HepG2 (cell line): ENCODE data around the gene CST8. TPM values are rescaled to one million over a fixed set of nuclear protein-coding genes. Genes with fewer than 3 reads are reported as not detected.

Source experiments
- ATAC-seq: fragments of 200-7000 bp; cut with Tn5 transposase; 3 replicates; pipeline ENCODE4 v1.9.1; 2020; ENCODE audit warnings: mild to moderate bottlenecking, moderate library complexity
- BruUV-seq: library from RNA; stranded (reverse); fragments of 400-500 nt; replicated peaks from 2 replicates; lab custom pipeline; 2021; lab: Mats Ljungman, UMichigan
- CTCF ChIA-PET: fragments of 300-600 bp; formaldehyde crosslinking; extraction: SDS; loops from one replicate; lab custom pipeline; 2021; ENCODE audit warnings: low total read pairs, inconsistent platforms, low intra/inter-chr PET ratio; lab: Yijun Ruan, JAX
- POLR2A ChIA-PET: fragments of 350-600 bp; sonication (Branson Sonifier 250); formaldehyde crosslinking; loops from one replicate; lab custom pipeline; 2020; ENCODE audit warnings: antibody characterized with exemption, inconsistent platforms; lab: Yijun Ruan, JAX
- DNase-seq: peaks from one replicate; pipeline ENCODE4 v3.0.0-alpha.2; 2015; ENCODE audit warnings: low spot score
- FAIRE-seq: peaks from 3 replicates; lab custom pipeline; 2011; peaks lifted over from hg19 to GRCh38; lab: Jason Lieb, UNC
- H2AFZ ChIP-seq: one replicate; pipeline ENCODE4 v1.6.1; 2011; ENCODE audit warnings: low read length, inconsistent platforms
- H3K27ac ChIP-seq: fragments of 300-600 bp; 3 replicates; pipeline ENCODE4 v1.8.0; 2011; ENCODE audit warnings: mixed run types, mild to moderate bottlenecking, mixed read lengths, low read length, inconsistent platforms; ENCODE audit not compliant: insufficient read depth; ENCODE audit errors: extremely low read length
- H3K27me3 ChIP-seq, 2 experiments: fragments of 200-600 bp in 1 of 2; 2 replicates in 1 of 2; 3 replicates in 1 of 2; pipeline versions ENCODE4 v1.6.0 to v1.8.0; 2011; ENCODE audit warnings: low read length in 2 of 2, mild to moderate bottlenecking in 2 of 2, moderate library complexity in 2 of 2, inconsistent platforms in 1 of 2; ENCODE audit not compliant: insufficient read depth in 2 of 2, control insufficient read depth in 1 of 2
- H3K36me3 ChIP-seq, 2 experiments: fragments of 200-600 bp in 1 of 2; replicated peaks in 1 of 2; 2 replicates in 1 of 2; 3 replicates in 1 of 2; pipeline versions ENCODE4 v1.5.1 to v1.8.0; 2011; ENCODE audit warnings: low read length in 2 of 2, inconsistent platforms in 1 of 2; ENCODE audit not compliant: insufficient read depth in 2 of 2, control insufficient read depth in 1 of 2
- H3K4me1 ChIP-seq: 2 replicates; pipeline ENCODE4 v1.5.1; 2012; ENCODE audit warnings: low read length, inconsistent platforms; ENCODE audit not compliant: insufficient read depth
- H3K4me2 ChIP-seq: 2 replicates; pipeline ENCODE4 v1.6.0; 2011; ENCODE audit warnings: low read depth, low read length, inconsistent platforms
- H3K4me3 ChIP-seq, 3 experiments: fragments of 200-600 bp in 1 of 3; sonication (generic), shearing (Covaris generic) in 1 of 3; replicated peaks in 1 of 3; 2 replicates each; pipeline ENCODE4 v1.5.1; 2011 to 2016; ENCODE audit warnings: low read length in 3 of 3, inconsistent platforms in 2 of 3, low read depth in 2 of 3, mild to moderate bottlenecking in 2 of 3, control low read depth in 1 of 3, mixed read lengths in 1 of 3; ENCODE audit not compliant: insufficient read depth in 1 of 3
- H3K79me2 ChIP-seq: one replicate; pipeline ENCODE4 v1.6.1; 2011; ENCODE audit warnings: low read length, inconsistent platforms; ENCODE audit not compliant: insufficient read depth
- H3K9ac ChIP-seq: 2 replicates; pipeline ENCODE4 v1.6.0; 2011; ENCODE audit warnings: mild to moderate bottlenecking, low read depth, low read length, inconsistent platforms; ENCODE audit not compliant: insufficient read depth
- H3K9me3 ChIP-seq: 2 replicates; pipeline ENCODE4 v1.5.1; 2012; ENCODE audit warnings: mild to moderate bottlenecking, low read length
- H4K20me1 ChIP-seq: 2 replicates; pipeline ENCODE4 v1.6.0; 2011; ENCODE audit warnings: inconsistent platforms, mild to moderate bottlenecking, low read length, moderate library complexity; ENCODE audit not compliant: insufficient read depth
- ADNP ChIP-seq: sonication (generic); formaldehyde crosslinking; IDR thresholded peaks from 2 replicates; pipeline ENCODE4 v1.4.0; 2020; ENCODE audit warnings: missing genetic modification reagents
- ETV5 ChIP-seq: IDR thresholded peaks from 2 replicates; pipeline ENCODE4 v1.6.1; 2018; ENCODE audit warnings: missing biosample characterization, missing genetic modification reagents, inconsistent platforms, borderline replicate concordance
- HOXA5 ChIP-seq: sonication (generic); formaldehyde crosslinking; IDR thresholded peaks from 2 replicates; pipeline ENCODE4 v1.4.0; 2020; ENCODE audit warnings: missing genetic modification reagents
- THAP11 ChIP-seq: IDR thresholded peaks from 2 replicates; pipeline ENCODE4 v1.6.1; 2016; ENCODE audit warnings: missing biosample characterization, missing genetic modification reagents
- ZNF644 ChIP-seq: IDR thresholded peaks from 2 replicates; pipeline ENCODE4 v1.6.1; 2016; ENCODE audit warnings: low read depth
- ZNF703 ChIP-seq: sonication (generic); formaldehyde crosslinking; IDR thresholded peaks from 2 replicates; pipeline ENCODE4 v1.5.1; 2020; ENCODE audit warnings: missing genetic modification reagents, mild to moderate bottlenecking, moderate library complexity, borderline replicate concordance
- WGBS: methylation state at CpG from one replicate; pipeline ENCODE4 v1.1.6; 2017; ENCODE audit warnings: low lambda C conversion rate; 5-methylcytosine and 5-hydroxymethylcytosine counted together
- in situ Hi-C: cut with HindIII; loops from 2 replicates; pipeline ENCODE4 v1.10.0; 2017; ENCODE audit warnings: low pct_unique_long_range_greater_than_20kb; ENCODE audit not compliant: extremely low pct_ligation_motif_present
- intact Hi-C: fragments of 100-400 bp; cut with micrococcal nuclease; formaldehyde crosslinking; loops from one replicate; pipeline ENCODE4 v1.10.0; 2022; ENCODE audit not compliant: unreplicated experiment
- polyA plus RNA-seq, 8 experiments: library from polyadenylated mRNA; depleted of rRNA in 3 of 8; stranded (reverse) in 7 of 8; unstranded in 1 of 8; fragments of >200 nt; fragmentation: Illumina TruSeq in 4 of 8; extraction: Trizol in 4 of 8; gene quantifications; 2 replicates each; pipeline versions ENCODE4 v1.2.1 to v1.2.3, GENCODE V29; 2011 to 2016; ENCODE audit warnings: low read depth in 4 of 8, missing spikeins in 1 of 8, mixed read lengths in 1 of 8; ENCODE audit not compliant: insufficient read depth in 1 of 8
- total RNA-seq, 5 experiments: library from RNA; depleted of rRNA; stranded (reverse); fragments of >200 nt; fragmentation: Illumina TruSeq; extraction: Trizol; gene quantifications; 2 replicates each; pipeline ENCODE4 v1.2.3, GENCODE V29; 2016; ENCODE audit warnings: low read depth in 1 of 5
- TF ChIP-seq, protein P1 (sequence below): sonication (generic); formaldehyde crosslinking; IDR thresholded peaks from 2 replicates; pipeline ENCODE4 v1.9.0; 2022; ENCODE audit warnings: missing genetic modification reagents, mild to moderate bottlenecking, borderline replicate concordance
- TF ChIP-seq, protein P2 (sequence below): sonication (generic); formaldehyde crosslinking; IDR thresholded peaks from 2 replicates; pipeline ENCODE4 v1.8.0; 2023; ENCODE audit warnings: mild to moderate bottlenecking, missing genetic modification reagents
- TF ChIP-seq, protein P3 (sequence below): IDR thresholded peaks from 2 replicates; pipeline ENCODE4 v1.6.1; 2018; ENCODE audit warnings: missing genetic modification reagents, mild to moderate bottlenecking, missing compliant biosample characterization
- TF ChIP-seq, protein P4 (sequence below), 2 experiments: sonication (generic) in 1 of 2; formaldehyde crosslinking in 1 of 2; IDR thresholded peaks; 2 replicates each; pipeline versions ENCODE4 v1.6.1 to v1.9.0; 2014 to 2022; ENCODE audit warnings: antibody characterized with exemption in 1 of 2, borderline replicate concordance in 1 of 2, inconsistent platforms in 1 of 2, low read depth in 1 of 2, missing genetic modification reagents in 1 of 2
- TF ChIP-seq, protein P5 (sequence below): sonication (generic); formaldehyde crosslinking; IDR thresholded peaks from 2 replicates; pipeline ENCODE4 v1.4.0; 2020; ENCODE audit warnings: mild to moderate bottlenecking, missing genetic modification reagents

Gene CST8
- total and polyA plus RNA-seq, 2 of the 13 experiments (the other 11 are each of a cell fraction or from before 2014, with no cell fraction given) = not detected

DNA sequence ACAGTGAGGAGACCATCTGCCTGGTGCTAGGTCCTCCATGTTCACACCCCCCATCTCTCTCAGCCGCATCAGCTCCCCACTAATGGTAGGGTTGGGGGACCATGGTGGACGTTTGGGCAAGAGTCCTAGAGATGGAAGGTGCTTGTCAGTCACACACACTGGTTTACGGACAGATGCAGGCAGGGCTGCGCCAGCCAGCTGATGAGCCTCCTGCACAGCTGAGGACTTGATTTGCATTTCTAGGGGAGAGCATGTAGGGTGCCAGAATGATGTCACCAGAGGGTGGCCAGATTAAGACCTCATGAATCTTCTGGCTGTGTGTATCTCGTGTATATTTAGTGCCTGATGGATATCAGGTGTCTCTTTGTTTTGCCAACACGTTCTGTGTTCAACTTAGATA is 28.6 kb downstream of the CST8 start (continued):
- TF ChIP-seq, protein P1, sequence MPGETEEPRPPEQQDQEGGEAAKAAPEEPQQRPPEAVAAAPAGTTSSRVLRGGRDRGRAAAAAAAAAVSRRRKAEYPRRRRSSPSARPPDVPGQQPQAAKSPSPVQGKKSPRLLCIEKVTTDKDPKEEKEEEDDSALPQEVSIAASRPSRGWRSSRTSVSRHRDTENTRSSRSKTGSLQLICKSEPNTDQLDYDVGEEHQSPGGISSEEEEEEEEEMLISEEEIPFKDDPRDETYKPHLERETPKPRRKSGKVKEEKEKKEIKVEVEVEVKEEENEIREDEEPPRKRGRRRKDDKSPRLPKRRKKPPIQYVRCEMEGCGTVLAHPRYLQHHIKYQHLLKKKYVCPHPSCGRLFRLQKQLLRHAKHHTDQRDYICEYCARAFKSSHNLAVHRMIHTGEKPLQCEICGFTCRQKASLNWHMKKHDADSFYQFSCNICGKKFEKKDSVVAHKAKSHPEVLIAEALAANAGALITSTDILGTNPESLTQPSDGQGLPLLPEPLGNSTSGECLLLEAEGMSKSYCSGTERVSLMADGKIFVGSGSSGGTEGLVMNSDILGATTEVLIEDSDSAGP = no peak
- TF ChIP-seq, protein P2, sequence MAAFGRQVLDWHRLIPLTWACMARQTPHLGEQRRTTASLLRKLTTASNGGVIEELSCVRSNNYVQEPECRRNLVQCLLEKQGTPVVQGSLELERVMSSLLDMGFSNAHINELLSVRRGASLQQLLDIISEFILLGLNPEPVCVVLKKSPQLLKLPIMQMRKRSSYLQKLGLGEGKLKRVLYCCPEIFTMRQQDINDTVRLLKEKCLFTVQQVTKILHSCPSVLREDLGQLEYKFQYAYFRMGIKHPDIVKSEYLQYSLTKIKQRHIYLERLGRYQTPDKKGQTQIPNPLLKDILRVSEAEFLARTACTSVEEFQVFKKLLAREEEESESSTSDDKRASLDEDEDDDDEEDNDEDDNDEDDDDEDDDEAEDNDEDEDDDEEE (CRISPR knock-in tag) = no peak
- TF ChIP-seq, protein P3, sequence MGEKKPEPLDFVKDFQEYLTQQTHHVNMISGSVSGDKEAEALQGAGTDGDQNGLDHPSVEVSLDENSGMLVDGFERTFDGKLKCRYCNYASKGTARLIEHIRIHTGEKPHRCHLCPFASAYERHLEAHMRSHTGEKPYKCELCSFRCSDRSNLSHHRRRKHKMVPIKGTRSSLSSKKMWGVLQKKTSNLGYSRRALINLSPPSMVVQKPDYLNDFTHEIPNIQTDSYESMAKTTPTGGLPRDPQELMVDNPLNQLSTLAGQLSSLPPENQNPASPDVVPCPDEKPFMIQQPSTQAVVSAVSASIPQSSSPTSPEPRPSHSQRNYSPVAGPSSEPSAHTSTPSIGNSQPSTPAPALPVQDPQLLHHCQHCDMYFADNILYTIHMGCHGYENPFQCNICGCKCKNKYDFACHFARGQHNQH (CRISPR knock-in tag) = no peak
- no peak for TF ChIP-seq HOXA5
- no peak for TF ChIP-seq ADNP

DNA sequence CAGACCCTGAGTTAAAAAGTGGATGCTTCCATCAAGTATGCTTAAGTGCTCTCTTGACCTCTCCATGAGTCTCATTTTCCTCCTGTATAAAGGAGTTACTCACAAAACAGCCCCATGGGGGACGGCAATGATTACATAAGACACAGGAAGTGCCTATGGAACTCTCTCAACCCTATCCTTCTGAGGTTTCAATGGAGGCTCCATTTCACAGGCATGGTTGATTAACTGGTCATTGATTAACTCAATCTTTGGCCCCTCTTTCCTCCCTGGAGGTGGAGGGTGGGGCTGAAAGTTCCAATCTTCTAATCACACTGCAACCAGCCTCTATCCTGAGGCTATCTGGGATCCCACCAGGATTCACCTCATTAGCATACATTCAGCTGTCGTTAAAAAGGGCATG is 29.3 kb downstream of the CST8 start:
- H3K4me1 ChIP-seq = peaks cover 33% of the 10 kb centered on the region
- ChIA-PET CTCF (no interaction called here), POLR2A (no interaction called here)
- intact Hi-C loops (no loop called here), in situ Hi-C loops (no loop called here)
- 9% methylated on average over 2 of the region's 2 CpGs for WGBS
- peak; percentile 26 for FAIRE-seq
- H3K27me3 ChIP-seq = peaks cover 0 to 9% of the 10 kb centered on the region in 2 experiments; a peak in 1 of 5 replicates
- no peak overlapping the region for H3K4me3 ChIP-seq
- BruUV-seq = no TSS peak
- no peak overlapping the region for H3K27ac ChIP-seq
- peak overlapping the region; percentile 20 for H3K4me2 ChIP-seq
- no peak overlapping the region for H3K9ac ChIP-seq
- DNase-seq = peak; percentile 41
- H2AFZ ChIP-seq = no peak overlapping the region
- H3K79me2 ChIP-seq = no peaks in the 10 kb centered on the region
- H3K9me3 ChIP-seq = no peaks in the 10 kb centered on the region
- H4K20me1 ChIP-seq = no peaks in the 10 kb centered on the region
- H3K36me3 ChIP-seq = no peaks in the 10 kb centered on the region
- ATAC-seq = peak; percentile 33; the same call in 2 of the 3 replicates
- TF ChIP-seq, protein P4, sequence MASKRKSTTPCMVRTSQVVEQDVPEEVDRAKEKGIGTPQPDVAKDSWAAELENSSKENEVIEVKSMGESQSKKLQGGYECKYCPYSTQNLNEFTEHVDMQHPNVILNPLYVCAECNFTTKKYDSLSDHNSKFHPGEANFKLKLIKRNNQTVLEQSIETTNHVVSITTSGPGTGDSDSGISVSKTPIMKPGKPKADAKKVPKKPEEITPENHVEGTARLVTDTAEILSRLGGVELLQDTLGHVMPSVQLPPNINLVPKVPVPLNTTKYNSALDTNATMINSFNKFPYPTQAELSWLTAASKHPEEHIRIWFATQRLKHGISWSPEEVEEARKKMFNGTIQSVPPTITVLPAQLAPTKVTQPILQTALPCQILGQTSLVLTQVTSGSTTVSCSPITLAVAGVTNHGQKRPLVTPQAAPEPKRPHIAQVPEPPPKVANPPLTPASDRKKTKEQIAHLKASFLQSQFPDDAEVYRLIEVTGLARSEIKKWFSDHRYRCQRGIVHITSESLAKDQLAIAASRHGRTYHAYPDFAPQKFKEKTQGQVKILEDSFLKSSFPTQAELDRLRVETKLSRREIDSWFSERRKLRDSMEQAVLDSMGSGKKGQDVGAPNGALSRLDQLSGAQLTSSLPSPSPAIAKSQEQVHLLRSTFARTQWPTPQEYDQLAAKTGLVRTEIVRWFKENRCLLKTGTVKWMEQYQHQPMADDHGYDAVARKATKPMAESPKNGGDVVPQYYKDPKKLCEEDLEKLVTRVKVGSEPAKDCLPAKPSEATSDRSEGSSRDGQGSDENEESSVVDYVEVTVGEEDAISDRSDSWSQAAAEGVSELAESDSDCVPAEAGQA (IDR thresholded peaks at IDR 0.05; ENCODE audit: low read depth) = no peak
- TF ChIP-seq, protein P4 (CRISPR knock-in tag; IDR thresholded peaks at IDR 0.05; ENCODE audit: borderline replicate concordance) = no peak
- peak; percentile 74; the same call in 1 of the 2 replicates for TF ChIP-seq ZNF644 (CRISPR knock-in tag)
- TF ChIP-seq ZNF703 (CRISPR knock-in tag) = no peak
- TF ChIP-seq, protein P5, sequence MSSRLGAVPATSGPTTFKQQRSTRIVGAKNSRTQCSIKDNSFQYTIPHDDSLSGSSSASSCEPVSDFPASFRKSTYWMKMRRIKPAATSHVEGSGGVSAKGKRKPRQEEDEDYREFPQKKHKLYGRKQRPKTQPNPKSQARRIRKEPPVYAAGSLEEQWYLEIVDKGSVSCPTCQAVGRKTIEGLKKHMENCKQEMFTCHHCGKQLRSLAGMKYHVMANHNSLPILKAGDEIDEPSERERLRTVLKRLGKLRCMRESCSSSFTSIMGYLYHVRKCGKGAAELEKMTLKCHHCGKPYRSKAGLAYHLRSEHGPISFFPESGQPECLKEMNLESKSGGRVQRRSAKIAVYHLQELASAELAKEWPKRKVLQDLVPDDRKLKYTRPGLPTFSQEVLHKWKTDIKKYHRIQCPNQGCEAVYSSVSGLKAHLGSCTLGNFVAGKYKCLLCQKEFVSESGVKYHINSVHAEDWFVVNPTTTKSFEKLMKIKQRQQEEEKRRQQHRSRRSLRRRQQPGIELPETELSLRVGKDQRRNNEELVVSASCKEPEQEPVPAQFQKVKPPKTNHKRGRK (CRISPR knock-in tag) = no peak
- TF ChIP-seq THAP11 (CRISPR knock-in tag) = no peak
- peak; percentile 70; the same call in 1 of the 2 replicates for TF ChIP-seq ETV5 (CRISPR knock-in tag)
